NCI-H748 (cell line): Measurements from ENCODE around the gene RAB34.

Source experiments
- DNase-seq: peaks from one replicate; lab custom pipeline; 2025; ENCODE audit not compliant: unreplicated experiment; lab: John Stamatoyannopoulos, UW

RAB34 gene

GRCh38 chr17:28712705-28713415 lies 4.8 kb downstream of the RAB34 start:
- DNase-seq: no peak

GRCh38 chr17:28712032-28712704 lies 5.5 kb downstream of the RAB34 start:
- DNase-seq: no peak

- no peak for DNase-seq
Measured at GRCh38 chr17:28711723-28712031, 6.0 kb downstream of the RAB34 start, which contains the start of gene PROCA1. Gene PROCA1, minus strand, starts transcription at chr17:28711888. Its CDS starts 228 bp downstream, at chr17:28711660.

GRCh38 chr17:28710861-28711722 lies 6.6 kb downstream of the RAB34 start:
- DNase-seq: peak; percentile 97

- no peak for DNase-seq
Measured at GRCh38 chr17:28707339-28707720, 10.3 kb downstream of the RAB34 start.

DNA sequence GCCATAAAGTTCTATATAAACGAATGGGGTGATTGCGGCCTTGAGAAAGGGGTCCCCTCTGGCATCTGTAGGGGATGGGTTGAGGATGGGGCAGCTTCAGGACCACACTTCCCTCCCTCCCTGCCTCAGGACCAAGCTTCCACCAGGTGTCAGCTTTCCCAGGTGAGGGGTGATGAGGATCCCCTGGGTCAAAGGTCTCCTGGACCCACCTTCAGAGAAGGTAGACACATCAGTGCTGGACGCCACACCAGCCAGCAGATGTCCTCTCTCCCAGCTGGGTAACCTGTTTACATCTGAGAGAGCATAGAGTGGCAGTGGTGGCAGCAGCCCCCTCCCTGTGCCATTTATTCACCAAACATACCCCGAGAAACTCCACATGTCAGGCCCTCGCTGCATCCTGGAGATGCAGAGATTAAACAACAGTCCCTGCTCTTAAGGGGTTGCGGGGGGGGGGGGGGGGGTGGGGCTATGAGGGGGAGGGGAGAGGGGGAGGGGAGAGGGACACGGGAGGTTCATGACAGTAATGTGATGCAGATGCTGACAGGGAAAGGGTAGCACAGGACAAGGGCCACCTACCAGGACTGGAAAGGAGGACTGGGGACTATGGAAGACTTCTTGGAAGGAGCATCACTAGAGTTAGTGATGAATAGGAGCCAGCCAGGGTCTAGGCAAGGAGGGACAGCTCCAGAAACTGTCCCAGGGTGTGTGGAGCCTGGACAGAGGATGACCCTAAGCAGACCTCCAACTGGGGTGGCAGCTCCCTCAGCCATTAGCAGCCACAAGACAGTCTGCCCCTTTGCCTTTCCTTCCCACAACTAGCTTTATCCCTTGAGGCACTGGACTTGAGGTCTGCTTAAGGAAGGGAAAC lies 11.0 kb downstream of the RAB34 start:
- no peak for DNase-seq

DNA sequence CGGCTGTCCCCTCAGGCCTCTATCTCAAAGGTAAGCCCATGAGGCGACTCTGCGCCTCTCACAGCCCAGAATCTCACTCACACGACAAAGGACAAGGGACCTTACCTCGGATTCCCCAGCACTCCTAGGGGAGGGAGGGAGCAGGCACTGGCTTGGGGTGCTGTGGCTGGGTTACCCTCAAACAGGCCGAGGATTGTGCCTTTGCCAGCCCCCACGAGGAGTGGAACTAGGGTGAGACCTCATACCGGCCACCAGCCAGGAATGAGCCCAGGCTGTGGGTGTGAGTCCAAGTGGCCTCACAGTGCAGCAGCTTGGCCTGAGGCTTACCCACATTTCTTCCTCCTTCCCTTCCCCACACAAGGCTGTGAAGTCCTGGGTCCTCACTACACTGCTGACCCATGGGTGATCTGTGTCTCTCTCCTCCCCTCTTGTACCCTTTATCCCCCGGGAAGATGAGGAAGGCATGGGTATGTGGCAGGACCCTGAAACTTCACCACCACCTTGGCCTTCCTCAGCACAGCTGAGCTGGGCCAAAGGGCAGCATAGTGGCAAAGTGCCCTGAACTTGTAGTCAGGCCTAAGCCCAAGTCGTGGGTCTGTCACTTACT lies 11.8 kb downstream of the RAB34 start:
- no peak for DNase-seq

- no peak for DNase-seq
Measured at GRCh38 chr17:28705074-28705659, 12.5 kb downstream of the RAB34 start.

DNA sequence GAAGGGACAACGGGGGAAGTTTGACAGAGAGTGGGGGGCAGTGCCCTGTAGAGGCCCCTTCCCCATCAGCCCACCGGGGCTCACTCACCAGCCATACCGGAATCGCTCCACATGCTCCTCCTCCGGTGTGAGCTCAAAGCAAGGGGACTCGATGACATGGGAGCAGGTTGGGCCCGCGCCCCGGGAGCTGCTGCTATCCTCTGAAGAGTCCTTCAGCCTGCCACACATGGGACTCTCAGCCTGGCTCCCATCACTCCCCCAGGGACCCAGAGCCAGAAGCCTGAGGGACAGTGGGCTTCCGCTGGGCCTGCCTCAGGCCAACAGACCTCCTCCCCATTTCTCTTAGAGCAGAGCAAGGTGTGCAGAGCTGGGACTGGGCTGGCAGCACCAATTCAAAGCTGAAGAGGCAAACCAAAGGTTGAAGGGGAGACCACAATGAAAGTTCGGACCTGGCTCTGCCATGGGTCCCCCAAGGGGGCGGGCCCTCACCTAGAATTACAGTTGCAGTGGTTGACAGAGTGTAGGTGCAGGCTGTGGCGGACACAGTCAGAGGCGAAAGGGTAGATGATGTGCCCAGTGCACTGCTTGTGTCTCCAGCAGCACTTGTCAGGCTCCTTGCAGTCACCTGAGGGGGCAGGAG lies 13.3 kb downstream of the RAB34 start:
- no peak for DNase-seq

DNA sequence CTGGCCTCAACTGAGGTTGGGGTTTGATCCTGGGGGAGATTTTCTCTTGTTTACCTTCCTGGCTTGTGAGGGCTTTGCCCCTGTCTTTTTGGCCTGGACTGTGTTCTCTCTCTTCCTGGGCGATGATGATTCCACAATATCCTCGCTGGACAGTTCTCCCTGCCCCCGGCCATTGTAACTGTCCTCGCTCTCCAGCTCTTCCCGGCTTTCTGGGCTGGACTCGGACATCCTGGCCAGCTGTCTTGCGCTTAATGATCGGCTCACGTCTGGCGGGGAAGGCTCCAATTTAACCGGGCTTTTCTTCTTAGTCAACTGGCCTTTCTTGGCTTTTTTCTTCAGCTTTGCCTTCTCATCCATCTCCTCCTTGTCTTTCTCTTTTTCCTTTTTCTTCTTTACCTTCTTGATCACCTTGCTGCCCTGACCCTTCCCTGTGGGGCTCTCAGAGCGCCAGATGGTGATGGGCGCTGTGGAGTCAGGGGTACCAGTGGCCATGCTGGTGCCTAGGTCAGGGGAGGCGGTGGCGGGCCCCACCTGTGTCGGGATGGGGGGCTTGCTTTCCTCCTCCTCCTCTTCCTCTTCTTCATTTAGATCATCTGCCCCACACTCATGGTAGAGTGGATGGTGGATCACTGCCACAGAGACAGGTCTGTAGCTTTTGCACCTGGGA lies 14.0 kb downstream of the RAB34 start:
- DNase-seq: no peak

DNA sequence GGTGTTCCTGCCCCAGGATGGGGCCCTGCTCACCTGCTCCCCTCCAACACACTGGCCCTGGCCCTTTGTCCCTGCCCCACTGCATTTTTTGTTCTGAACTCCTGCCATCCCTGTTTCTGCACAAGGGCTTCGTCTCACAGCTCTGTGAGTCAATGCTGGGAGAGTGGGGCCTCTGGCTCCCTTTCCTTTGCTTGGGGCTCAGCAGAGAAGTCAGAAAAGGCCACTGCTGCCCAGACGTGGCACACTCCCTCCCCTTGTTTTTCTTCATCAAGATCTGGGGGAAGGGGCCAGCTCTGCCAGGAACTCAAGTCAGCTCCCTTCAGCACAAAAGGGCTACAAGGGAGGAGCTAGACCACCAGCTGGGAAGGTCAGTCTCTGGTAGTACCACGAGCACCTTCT lies 14.9 kb downstream of the RAB34 start:
- DNase-seq: no peak

DNA sequence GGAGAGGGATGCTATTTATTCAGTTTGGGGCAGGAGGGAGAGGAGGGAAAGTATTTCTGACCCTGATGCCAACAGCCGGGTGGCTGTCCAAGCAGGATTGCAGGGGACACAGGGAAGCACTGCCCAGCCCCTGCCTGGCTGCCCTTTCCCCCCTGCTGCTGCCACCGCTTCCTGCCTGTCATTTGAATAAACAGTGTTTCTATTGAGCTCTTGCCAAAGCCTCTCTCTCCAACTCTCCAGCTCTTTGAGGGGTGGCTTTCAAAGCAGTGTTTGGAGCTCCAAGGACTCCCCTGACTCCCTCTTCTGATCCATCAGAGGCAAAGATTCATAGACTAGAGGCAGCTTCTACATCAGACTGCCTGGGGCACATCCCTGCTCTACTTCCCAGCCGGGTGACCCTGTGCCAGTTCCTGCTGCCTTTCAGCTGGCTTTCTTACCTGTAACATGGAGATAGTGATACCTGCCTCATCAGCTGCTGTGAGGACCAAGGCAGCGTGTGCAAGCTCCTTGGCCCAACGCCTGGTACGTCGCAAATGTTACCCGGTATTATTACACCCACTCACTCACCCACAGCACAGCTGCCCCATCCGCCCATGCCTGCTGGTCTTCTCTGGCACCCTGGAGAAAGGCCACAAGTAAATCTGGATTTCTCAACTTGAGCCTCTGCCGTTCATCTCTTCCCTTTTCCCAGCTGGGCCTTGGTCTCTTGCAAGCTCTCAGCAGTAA lies 15.5 kb downstream of the RAB34 start:
- DNase-seq: no peak

GRCh38 chr17:28700830-28701492 lies 16.7 kb downstream of the RAB34 start:
- DNase-seq: no peak

GRCh38 chr17:28700278-28700677 lies 17.4 kb downstream of the RAB34 start:
- no peak for DNase-seq

- DNase-seq: no peak
Measured at GRCh38 chr17:28698253-28698941, 19.3 kb downstream of the RAB34 start.

GRCh38 chr17:28693869-28694268 lies 23.8 kb downstream of the RAB34 start:
- no peak for DNase-seq

DNA sequence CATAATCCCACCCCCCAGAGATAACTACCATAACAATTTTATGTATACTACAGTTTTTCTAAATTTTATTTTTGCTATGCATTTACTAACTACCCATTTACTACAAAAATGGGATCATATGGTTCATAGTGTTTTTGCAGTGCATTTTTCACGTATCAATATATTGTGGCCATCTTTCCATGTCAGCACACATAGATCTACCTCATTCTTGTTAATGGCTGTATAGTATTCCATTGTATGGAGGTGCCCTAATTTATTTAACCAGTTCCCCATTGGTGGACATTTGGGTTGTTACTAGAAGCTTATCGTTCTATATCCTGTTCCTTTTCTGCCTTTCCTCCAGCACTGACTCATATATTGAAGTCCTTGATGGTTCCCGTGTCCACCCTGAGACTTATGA lies 28.7 kb downstream of the RAB34 start:
- no peak for DNase-seq
